Tibial artery (tissue), 4 donors: ENCODE data around the gene REEP1.

Experiments
- DNase-seq, 2 donors: peaks; one replicate each; pipeline ENCODE4 v3.0.0-alpha.2; 2019
- H3K27ac ChIP-seq, 2 donors: fragments of 200-600 bp; sonication (generic) in 1 of 2; 1 replicate in 1 of 2; 2 replicates in 1 of 2; pipeline ENCODE4 v1.5.1; 2018 to 2019; ENCODE audit warnings: mild to moderate bottlenecking in 1 of 2
- H3K27me3 ChIP-seq, 2 donors: fragments of 200-600 bp; sonication (generic) in 1 of 2; one replicate each; pipeline versions ENCODE4 v1.5.1 to v1.6.0; 2016 to 2019
- H3K36me3 ChIP-seq, 3 donors: fragments of 200-600 bp; sonication (generic) in 2 of 3; one replicate each; pipeline ENCODE4 v1.5.1; 2016 to 2019; ENCODE audit warnings: mild to moderate bottlenecking in 2 of 3
- H3K4me1 ChIP-seq, 4 donors: fragments of 200-600 bp; sonication (generic) in 2 of 4; 1 replicate in 3 of 4; 2 replicates in 1 of 4; pipeline ENCODE4 v1.5.1; 2016 to 2019
- H3K4me3 ChIP-seq, 2 donors: fragments of 200-600 bp; sonication (generic) in 1 of 2; 1 replicate in 1 of 2; 2 replicates in 1 of 2; pipeline ENCODE4 v1.5.1; 2018 to 2019; ENCODE audit warnings: mild to moderate bottlenecking in 2 of 2
- H3K9me3 ChIP-seq, 3 donors: fragments of 200-600 bp; sonication (generic) in 1 of 3; one replicate each; pipeline ENCODE4 v1.5.1; 2016 to 2019
- CTCF ChIP-seq, 2 experiments: fragments of 200-600 bp in 1 of 2; fragments of 450-650 bp in 1 of 2; IDR thresholded peaks; one replicate each; pipeline ENCODE4 v1.5.1; 2017 to 2019; ENCODE audit warnings: antibody characterized with exemption in 2 of 2, mild to moderate bottlenecking in 1 of 2, moderate library complexity in 1 of 2
- intact Hi-C: fragments of 100-400 bp; cut with DNase I; formaldehyde crosslinking; loops from one replicate; pipeline ENCODE4 v1.15.0; 2023; ENCODE audit warnings: low total_unique reads

Gene REEP1

GRCh38 chr2:86211796-86212188 lies 125.6 kb downstream of the REEP1 start:
- no peaks in the 10 kb centered on the region for H3K27me3 ChIP-seq
- TF ChIP-seq CTCF (IDR thresholded peaks at IDR 0.05): no peak
- H3K4me3 ChIP-seq: no peak overlapping the region
- peaks cover 45 to 67% (median 56%) of the 10 kb centered on the region in 3 donors for H3K36me3 ChIP-seq
- DNase-seq: no peak
- H3K4me1 ChIP-seq: peaks cover 0 to 15% (median 5%) of the 10 kb centered on the region in 4 donors
- intact Hi-C loops: no loop called here
- H3K27ac ChIP-seq: no peak overlapping the region
- no peaks in the 10 kb centered on the region for H3K9me3 ChIP-seq

GRCh38 chr2:86211033-86211795 lies 126.2 kb downstream of the REEP1 start:
- Histone ChIP-seq H3K4me3 (no peak overlapping the region), H3K36me3 (peaks cover 51 to 73% (median 62%) of the 10 kb centered on the region in 3 donors), H3K9me3 (no peaks in the 10 kb centered on the region), H3K27me3 (no peaks in the 10 kb centered on the region), H3K4me1 (peaks cover 0 to 15% (median 5%) of the 10 kb centered on the region in 4 donors), H3K27ac (no peak overlapping the region)
- intact Hi-C loops: no loop called here
- DNase-seq: no peak
- TF ChIP-seq CTCF (IDR thresholded peaks at IDR 0.05): no peak

GRCh38 chr2:86204458-86204857 lies 133.0 kb downstream of the REEP1 start:
- Histone ChIP-seq H3K4me3 (no peak overlapping the region), H3K36me3 (peaks cover 34 to 40% (median 34%) of the 10 kb centered on the region in 3 donors), H3K9me3 (no peaks in the 10 kb centered on the region), H3K27ac (no peak overlapping the region), H3K4me1 (peaks cover 0 to 20% (median 6%) of the 10 kb centered on the region in 4 donors), H3K27me3 (no peaks in the 10 kb centered on the region)
- intact Hi-C loops: no loop called here
- no peak for TF ChIP-seq CTCF (IDR thresholded peaks at IDR 0.05)
- DNase-seq: no peak

GRCh38 chr2:86203614-86204013 lies 133.8 kb downstream of the REEP1 start:
- H3K9me3 ChIP-seq: no peaks in the 10 kb centered on the region
- no peak for TF ChIP-seq CTCF (IDR thresholded peaks at IDR 0.05)
- no peaks in the 10 kb centered on the region for H3K27me3 ChIP-seq
- intact Hi-C loops: no loop called here
- no peak overlapping the region for H3K4me3 ChIP-seq
- H3K4me1 ChIP-seq: peaks cover 0 to 26% (median 9%) of the 10 kb centered on the region in 4 donors
- no peak overlapping the region for H3K27ac ChIP-seq
- H3K36me3 ChIP-seq: peaks cover 25 to 32% (median 28%) of the 10 kb centered on the region in 3 donors
- DNase-seq: no peak

GRCh38 chr2:86202702-86203101 lies 134.7 kb downstream of the REEP1 start:
- intact Hi-C loops: no loop called here
- no peak overlapping the region for H3K27ac ChIP-seq
- H3K4me3 ChIP-seq: no peak overlapping the region
- no peak for TF ChIP-seq CTCF (IDR thresholded peaks at IDR 0.05)
- H3K4me1 ChIP-seq: peaks cover 0 to 28% (median 9%) of the 10 kb centered on the region in 4 donors
- no peaks in the 10 kb centered on the region for H3K27me3 ChIP-seq
- peaks cover 19 to 23% (median 20%) of the 10 kb centered on the region in 3 donors for H3K36me3 ChIP-seq
- no peak for DNase-seq
- no peaks in the 10 kb centered on the region for H3K9me3 ChIP-seq
